Endodermal cell (in vitro differentiated cells): ENCODE data around the gene NT5DC1. TPM values are rescaled to one million over a fixed set of nuclear protein-coding genes. Genes with fewer than 3 reads are reported as not detected.

ENCODE experiments used
- DNase-seq: peaks from one replicate; pipeline ENCODE4 v3.0.0-alpha.2; 2017
- H3K27ac ChIP-seq: 2 replicates; pipeline ENCODE4 v1.5.1; 2013; ENCODE audit warnings: mild to moderate bottlenecking, low read depth, low read length, moderate library complexity
- H3K27me3 ChIP-seq: 2 replicates; pipeline ENCODE4 v1.6.1; 2013; ENCODE audit warnings: mild to moderate bottlenecking, low read length, moderate library complexity; ENCODE audit not compliant: insufficient read depth, control insufficient read depth, poor library complexity, severe bottlenecking
- H3K36me3 ChIP-seq: 2 replicates; pipeline ENCODE4 v1.7.0; 2013; ENCODE audit warnings: mild to moderate bottlenecking, low read length, moderate library complexity; ENCODE audit not compliant: control insufficient read depth, insufficient read depth
- H3K4me1 ChIP-seq: one replicate; pipeline ENCODE4 v1.7.0; 2013; ENCODE audit warnings: low read length; ENCODE audit not compliant: control insufficient read depth, insufficient read depth
- H3K4me3 ChIP-seq: 2 replicates; pipeline ENCODE4 v1.5.1; 2013; ENCODE audit warnings: mild to moderate bottlenecking, low read length, moderate library complexity
- H3K9ac ChIP-seq: 2 replicates; pipeline ENCODE4 v1.6.1; 2013; ENCODE audit warnings: mild to moderate bottlenecking, low read length, moderate library complexity; ENCODE audit not compliant: poor library complexity, severe bottlenecking; ENCODE audit errors: extremely low read depth
- H3K9me3 ChIP-seq: 2 replicates; pipeline ENCODE4 v1.6.1; 2013; ENCODE audit warnings: mild to moderate bottlenecking, low read length, moderate library complexity; ENCODE audit not compliant: control insufficient read depth
- H3K27ac Mint-ChIP-seq: 2 replicates; pipeline ENCODE4 v1.8.0; 2020; ENCODE audit warnings: mixed read lengths
- H3K27me3 Mint-ChIP-seq: 2 replicates; pipeline ENCODE4 v1.8.0; 2021; ENCODE audit warnings: mild to moderate bottlenecking, mixed read lengths; ENCODE audit not compliant: insufficient read depth
- H3K36me3 Mint-ChIP-seq: 2 replicates; pipeline ENCODE4 v1.8.0; 2020; ENCODE audit warnings: low read depth, mixed read lengths
- H3K4me1 Mint-ChIP-seq: 2 replicates; pipeline ENCODE4 v1.8.0; 2020; ENCODE audit warnings: mixed read lengths
- H3K4me3 Mint-ChIP-seq: 2 replicates; pipeline ENCODE4 v1.8.0; 2020; ENCODE audit warnings: mild to moderate bottlenecking, moderate library complexity, mixed read lengths
- H3K9me3 Mint-ChIP-seq: 2 replicates; pipeline ENCODE4 v1.8.0; 2020; ENCODE audit warnings: mild to moderate bottlenecking, mixed read lengths
- WGBS, 2 experiments: methylation state at CpG; one replicate each; pipeline versions ENCODE4 v1.1.5 to v1.1.7; 2013; ENCODE audit warnings: missing lambda C conversion rate in 2 of 2, mixed read lengths in 1 of 2; ENCODE audit not compliant: insufficient coverage in 1 of 2, insufficient read length in 1 of 2; 5-methylcytosine and 5-hydroxymethylcytosine counted together
- total RNA-seq, 2 donors: library from RNA; stranded (reverse); fragmentation: NEBNext Ultra II Directional in 1 of 2; extraction: Animal tissue kit (Norgen Biotek cat#: 25700) in 1 of 2; gene quantifications; 2 replicates in 1 of 2; 3 replicates in 1 of 2; pipeline ENCODE4 v1.2.1, GENCODE V29; 2021
- TF ChIP-seq, protein P1 (sequence below): fragments of 200-600 bp; sonication (generic); conservative IDR thresholded peaks from 2 replicates; pipeline ENCODE4 v1.5.0; 2021; ENCODE audit warnings: antibody characterized with exemption, mild to moderate bottlenecking

The NT5DC1 gene
- total RNA-seq, 2 donors from 2014 or later: 83.0 to 136 TPM

- no peak for DNase-seq
- Mint-ChIP-seq H3K4me3 (no peak overlapping the region), H3K27ac (no peak overlapping the region), H3K36me3 (no peaks in the 10 kb centered on the region), H3K9me3 (no peaks in the 10 kb centered on the region), H3K4me1 (peaks cover 29% of the 10 kb centered on the region), H3K27me3 (no peaks in the 10 kb centered on the region)
- Histone ChIP-seq H3K36me3 (peaks cover 9% of the 10 kb centered on the region), H3K9me3 (no peaks in the 10 kb centered on the region), H3K4me1 (peaks cover 13% of the 10 kb centered on the region), H3K9ac (peak overlapping the region; percentile 95), H3K27me3 (no peaks in the 10 kb centered on the region), H3K4me3 (peak overlapping the region; percentile 81), H3K27ac (no peak overlapping the region)
- 56 to 65% methylated on average over 11 of the region's 11 CpGs for whole genome bisulfite sequencing, 2 experiments
- TF ChIP-seq, protein P1, sequence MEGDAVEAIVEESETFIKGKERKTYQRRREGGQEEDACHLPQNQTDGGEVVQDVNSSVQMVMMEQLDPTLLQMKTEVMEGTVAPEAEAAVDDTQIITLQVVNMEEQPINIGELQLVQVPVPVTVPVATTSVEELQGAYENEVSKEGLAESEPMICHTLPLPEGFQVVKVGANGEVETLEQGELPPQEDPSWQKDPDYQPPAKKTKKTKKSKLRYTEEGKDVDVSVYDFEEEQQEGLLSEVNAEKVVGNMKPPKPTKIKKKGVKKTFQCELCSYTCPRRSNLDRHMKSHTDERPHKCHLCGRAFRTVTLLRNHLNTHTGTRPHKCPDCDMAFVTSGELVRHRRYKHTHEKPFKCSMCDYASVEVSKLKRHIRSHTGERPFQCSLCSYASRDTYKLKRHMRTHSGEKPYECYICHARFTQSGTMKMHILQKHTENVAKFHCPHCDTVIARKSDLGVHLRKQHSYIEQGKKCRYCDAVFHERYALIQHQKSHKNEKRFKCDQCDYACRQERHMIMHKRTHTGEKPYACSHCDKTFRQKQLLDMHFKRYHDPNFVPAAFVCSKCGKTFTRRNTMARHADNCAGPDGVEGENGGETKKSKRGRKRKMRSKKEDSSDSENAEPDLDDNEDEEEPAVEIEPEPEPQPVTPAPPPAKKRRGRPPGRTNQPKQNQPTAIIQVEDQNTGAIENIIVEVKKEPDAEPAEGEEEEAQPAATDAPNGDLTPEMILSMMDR: no peak
Measured at GRCh38 chr6:116253188-116253504, 152.5 kb downstream of the NT5DC1 start.

DNA sequence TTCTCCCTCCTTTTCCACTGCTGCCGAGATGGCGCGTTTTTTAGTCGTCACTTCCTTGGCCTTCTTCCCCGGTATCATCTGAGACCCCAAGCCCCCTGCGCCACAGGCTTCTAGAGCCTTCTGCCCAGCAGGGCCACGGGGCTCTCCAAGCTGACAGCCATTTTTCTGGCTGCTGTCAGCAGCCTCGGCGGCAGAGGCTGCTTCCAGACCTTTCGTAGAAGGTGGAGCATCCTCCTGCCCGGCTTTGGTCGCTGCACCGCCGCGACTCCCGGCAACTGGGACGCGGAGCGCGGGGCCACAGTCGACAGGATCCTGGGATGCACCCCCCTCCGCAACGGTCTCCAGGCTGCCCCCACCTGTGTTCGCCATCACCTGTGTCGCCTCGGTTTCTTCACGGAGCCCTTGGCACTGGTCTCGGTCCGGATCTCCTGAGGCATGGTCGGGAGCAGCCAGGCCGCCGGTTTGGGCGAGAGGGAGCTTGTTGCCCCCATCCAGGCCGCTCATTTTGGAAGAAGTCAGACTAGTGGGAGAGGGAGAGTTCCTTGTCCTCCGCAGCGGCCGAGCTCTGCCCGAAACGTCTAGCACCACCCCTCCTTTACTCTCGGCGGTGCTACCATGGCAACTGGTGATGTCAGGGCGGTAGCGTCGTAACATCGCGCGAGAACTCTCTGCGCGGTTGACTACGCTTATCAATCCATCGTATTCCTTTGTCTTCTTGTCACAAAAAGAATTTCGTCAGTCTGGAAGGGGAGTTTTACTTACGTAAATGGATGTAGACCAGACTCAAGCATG lies 153.0 kb downstream of the NT5DC1 start, which contains the start of gene TSPYL4:
TSPYL4 (minus strand) TSS at position 571 of the 792 bp plus-strand sequence; CDS start at position 504, 67 bp downstream.
- no peak within 1 kb of the TSS for H3K27ac Mint-ChIP-seq
- H3K4me1 ChIP-seq: peaks cover 13% of the 10 kb centered on the region
- H3K27me3 Mint-ChIP-seq: no peaks in the 10 kb centered on the region
- H3K36me3 Mint-ChIP-seq: no peaks in the 10 kb centered on the region
- H3K27me3 ChIP-seq: no peaks in the 10 kb centered on the region
- peaks cover 9% of the 10 kb centered on the region for H3K36me3 ChIP-seq
- peaks cover 29% of the 10 kb centered on the region for H3K4me1 Mint-ChIP-seq
- H3K27ac ChIP-seq: peak within 1 kb of the TSS; percentile 98
- peak within 1 kb of the TSS; percentile 81 for H3K4me3 ChIP-seq
- H3K9me3 ChIP-seq: no peaks in the 10 kb centered on the region
- H3K4me3 Mint-ChIP-seq: no peak within 1 kb of the TSS
- TF ChIP-seq, protein P1: no peak
- no peaks in the 10 kb centered on the region for H3K9me3 Mint-ChIP-seq
- DNase-seq: peak; percentile 97
- 1% methylated on average over 25 to 53 of the region's 53 CpGs for WGBS, 2 experiments
- H3K9ac ChIP-seq: peak within 1 kb of the TSS; percentile 95

DNA sequence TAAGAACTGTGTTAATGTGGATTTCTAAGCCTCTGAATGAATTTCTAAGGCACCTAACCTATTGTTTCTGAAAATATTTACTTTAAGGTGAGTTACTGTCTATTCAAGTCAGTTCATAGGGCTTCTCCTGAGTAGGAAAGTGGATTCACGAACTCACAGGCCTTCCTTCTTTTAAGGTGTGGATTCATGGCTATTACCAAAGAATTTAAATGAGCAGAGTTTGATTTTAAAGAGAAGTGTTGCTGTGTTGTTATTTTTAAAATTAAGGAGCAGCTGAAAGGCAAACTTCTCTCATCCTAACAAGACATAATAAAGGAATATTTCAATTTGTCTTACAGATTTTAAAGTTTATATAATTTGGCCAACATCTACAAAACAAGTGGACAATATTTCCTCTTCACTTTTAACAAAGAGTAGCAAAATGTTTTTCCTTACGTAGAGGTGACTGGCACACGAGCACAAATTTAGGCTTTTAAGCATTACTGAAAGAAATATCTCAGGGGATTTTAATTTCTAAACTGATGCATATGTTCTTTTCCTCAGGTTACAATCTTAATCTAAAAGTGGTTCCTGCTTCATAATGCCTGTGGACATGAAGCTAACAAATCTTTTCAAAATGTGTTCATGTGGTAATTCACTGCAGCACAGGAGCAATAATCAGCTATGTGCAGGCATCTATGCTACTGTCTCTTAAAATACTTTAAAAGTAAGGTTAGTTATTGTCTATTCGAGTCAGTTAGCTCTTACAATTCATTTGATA lies 153.8 kb downstream of the NT5DC1 start:
- H3K27ac Mint-ChIP-seq: no peak overlapping the region
- Histone ChIP-seq H3K9ac (peak overlapping the region; percentile 95), H3K36me3 (peaks cover 9% of the 10 kb centered on the region), H3K4me1 (peaks cover 13% of the 10 kb centered on the region), H3K27ac (peak overlapping the region; percentile 98), H3K4me3 (peak overlapping the region; percentile 81), H3K9me3 (no peaks in the 10 kb centered on the region), H3K27me3 (no peaks in the 10 kb centered on the region)
- no peaks in the 10 kb centered on the region for H3K9me3 Mint-ChIP-seq
- WGBS, 2 experiments: 25 to 47% methylated on average over 2 to 4 of the region's 4 CpGs
- H3K27me3 Mint-ChIP-seq: no peaks in the 10 kb centered on the region
- TF ChIP-seq, protein P1: no peak
- no peak for DNase-seq
- H3K36me3 Mint-ChIP-seq: no peaks in the 10 kb centered on the region
- peaks cover 27% of the 10 kb centered on the region for H3K4me1 Mint-ChIP-seq
- no peak overlapping the region for H3K4me3 Mint-ChIP-seq
